ENCODE results near the gene ARL8B.

DNA sequence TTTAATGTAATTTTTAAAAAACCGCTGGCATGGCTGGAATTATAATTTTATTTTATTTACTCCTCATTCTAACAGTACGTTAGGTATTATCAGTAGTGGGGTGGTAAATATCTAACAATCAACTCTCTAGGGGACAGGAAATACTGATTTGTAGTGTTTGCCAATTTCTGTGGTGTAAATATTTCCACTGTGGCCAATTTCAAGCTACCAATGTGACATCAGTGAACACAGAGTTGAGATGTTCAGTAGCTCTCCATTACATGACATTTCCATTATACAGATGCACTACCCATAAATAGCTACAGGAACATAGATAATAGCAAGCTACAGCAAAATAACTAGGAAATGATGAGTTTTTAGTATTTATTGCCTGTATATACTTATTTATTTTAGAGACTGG, 10.0 kb upstream of the ARL8B start:
- TF ChIP-seq ZZZ3 (IDR thresholded peaks at IDR 0.05; ENCODE audit: control insufficient read depth, insufficient read length, low read depth) (no peak), TCF7 (IDR thresholded peaks at IDR 0.05; ENCODE audit: borderline replicate concordance) (no peak), TAF1 (IDR thresholded peaks at IDR 0.05; ENCODE audit: borderline replicate concordance, low read depth, low read length) (no peak), POLR2A (IDR thresholded peaks at IDR 0.05; ENCODE audit: low read depth, low read length) (no peak), BACH1 (IDR thresholded peaks at IDR 0.05; ENCODE audit: borderline replicate concordance) (no peak), NR2C1 (IDR thresholded peaks at IDR 0.05) (no peak), EZH2 (IDR thresholded peaks at IDR 0.05; ENCODE audit: borderline replicate concordance, control insufficient read depth, low read depth, low read length) (no peak), NR2C2 (IDR thresholded peaks at IDR 0.05; ENCODE audit: borderline replicate concordance, control insufficient read depth, insufficient read length, low read depth) (no peak)
- TF ChIP-seq, protein P1, sequence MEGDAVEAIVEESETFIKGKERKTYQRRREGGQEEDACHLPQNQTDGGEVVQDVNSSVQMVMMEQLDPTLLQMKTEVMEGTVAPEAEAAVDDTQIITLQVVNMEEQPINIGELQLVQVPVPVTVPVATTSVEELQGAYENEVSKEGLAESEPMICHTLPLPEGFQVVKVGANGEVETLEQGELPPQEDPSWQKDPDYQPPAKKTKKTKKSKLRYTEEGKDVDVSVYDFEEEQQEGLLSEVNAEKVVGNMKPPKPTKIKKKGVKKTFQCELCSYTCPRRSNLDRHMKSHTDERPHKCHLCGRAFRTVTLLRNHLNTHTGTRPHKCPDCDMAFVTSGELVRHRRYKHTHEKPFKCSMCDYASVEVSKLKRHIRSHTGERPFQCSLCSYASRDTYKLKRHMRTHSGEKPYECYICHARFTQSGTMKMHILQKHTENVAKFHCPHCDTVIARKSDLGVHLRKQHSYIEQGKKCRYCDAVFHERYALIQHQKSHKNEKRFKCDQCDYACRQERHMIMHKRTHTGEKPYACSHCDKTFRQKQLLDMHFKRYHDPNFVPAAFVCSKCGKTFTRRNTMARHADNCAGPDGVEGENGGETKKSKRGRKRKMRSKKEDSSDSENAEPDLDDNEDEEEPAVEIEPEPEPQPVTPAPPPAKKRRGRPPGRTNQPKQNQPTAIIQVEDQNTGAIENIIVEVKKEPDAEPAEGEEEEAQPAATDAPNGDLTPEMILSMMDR (IDR thresholded peaks at IDR 0.05 in 2 of 3, conservative IDR thresholded peaks at IDR 0.05 in 1 of 3; ENCODE audit: control insufficient read depth in 2 of 3, extremely low read depth in 1 of 3, insufficient read depth in 1 of 3, low read depth in 3 of 3, low read length in 3 of 3), result no peak
- TF ChIP-seq, protein P2, sequence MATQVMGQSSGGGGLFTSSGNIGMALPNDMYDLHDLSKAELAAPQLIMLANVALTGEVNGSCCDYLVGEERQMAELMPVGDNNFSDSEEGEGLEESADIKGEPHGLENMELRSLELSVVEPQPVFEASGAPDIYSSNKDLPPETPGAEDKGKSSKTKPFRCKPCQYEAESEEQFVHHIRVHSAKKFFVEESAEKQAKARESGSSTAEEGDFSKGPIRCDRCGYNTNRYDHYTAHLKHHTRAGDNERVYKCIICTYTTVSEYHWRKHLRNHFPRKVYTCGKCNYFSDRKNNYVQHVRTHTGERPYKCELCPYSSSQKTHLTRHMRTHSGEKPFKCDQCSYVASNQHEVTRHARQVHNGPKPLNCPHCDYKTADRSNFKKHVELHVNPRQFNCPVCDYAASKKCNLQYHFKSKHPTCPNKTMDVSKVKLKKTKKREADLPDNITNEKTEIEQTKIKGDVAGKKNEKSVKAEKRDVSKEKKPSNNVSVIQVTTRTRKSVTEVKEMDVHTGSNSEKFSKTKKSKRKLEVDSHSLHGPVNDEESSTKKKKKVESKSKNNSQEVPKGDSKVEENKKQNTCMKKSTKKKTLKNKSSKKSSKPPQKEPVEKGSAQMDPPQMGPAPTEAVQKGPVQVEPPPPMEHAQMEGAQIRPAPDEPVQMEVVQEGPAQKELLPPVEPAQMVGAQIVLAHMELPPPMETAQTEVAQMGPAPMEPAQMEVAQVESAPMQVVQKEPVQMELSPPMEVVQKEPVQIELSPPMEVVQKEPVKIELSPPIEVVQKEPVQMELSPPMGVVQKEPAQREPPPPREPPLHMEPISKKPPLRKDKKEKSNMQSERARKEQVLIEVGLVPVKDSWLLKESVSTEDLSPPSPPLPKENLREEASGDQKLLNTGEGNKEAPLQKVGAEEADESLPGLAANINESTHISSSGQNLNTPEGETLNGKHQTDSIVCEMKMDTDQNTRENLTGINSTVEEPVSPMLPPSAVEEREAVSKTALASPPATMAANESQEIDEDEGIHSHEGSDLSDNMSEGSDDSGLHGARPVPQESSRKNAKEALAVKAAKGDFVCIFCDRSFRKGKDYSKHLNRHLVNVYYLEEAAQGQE (IDR thresholded peaks at IDR 0.05; ENCODE audit: low read depth, low read length), result no peak

All from GM12878 (cell line).